ENCODE results near the gene TMA7.
"Not testable (repeated sequence)": the region's sequence is repeated elsewhere in the genome, so short reads cannot be mapped to it uniquely, and the experiment has no call there.

TMA7 gene

DNA sequence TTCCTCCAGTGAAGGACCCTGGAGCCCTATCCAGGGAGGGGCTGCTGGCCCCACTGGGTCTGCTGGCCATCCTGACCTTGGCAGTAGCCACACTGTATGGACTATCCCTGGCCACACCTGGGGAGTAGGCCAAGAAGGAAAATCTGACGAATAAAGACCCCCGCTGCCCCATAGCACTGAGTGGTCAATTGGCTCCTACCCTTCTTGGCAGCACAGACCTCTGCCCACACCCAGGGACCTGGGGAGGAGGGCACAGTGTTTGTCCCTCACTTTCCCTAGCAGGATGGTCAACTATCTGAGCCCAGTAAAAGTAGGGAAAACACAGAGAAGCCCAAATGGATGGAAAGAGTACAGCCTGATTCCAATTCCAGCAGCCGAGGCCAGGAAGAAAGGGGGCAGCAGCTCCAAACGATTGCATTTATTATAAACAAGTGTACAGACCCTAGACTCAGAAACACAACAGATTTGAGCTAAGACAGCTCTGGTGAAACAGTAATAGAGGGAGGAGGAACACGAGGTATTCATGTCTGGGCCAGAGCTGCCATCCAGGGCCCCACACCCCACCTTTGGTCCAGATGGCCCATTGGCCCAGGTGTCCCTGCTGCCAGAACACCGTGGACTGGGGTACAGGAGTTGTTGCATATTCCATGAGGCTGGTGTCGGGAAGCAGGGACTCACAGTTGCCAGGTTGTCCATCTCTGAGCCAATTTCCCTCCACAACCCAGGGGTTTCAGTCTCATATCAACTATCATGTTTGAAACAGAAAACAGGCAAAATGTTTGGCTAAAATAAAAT, 27.6 kb downstream of the TMA7 start:
- DNase-seq (ENCODE audit: low spot score): no peak

DNA sequence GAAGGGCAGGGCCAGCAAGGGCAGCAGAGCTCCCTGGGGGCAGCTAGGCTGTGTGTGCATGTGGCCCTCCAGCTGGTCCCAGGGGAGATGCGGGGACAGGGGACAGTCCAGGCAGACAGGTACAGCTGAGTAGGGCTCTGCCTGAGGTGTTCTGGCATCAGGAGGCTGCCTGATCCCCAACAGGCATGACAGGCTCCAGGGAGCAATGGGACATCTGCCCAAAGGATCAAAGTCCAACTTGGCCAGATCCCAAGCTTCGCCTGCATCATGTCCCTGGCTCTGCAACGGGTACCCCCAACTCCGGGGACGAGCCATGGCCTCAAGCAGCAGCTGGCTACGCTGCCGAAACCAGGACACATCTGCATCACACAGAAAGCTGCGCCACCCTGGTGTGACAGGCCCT, 28.3 kb downstream of the TMA7 start:
- DNase-seq (ENCODE audit: low spot score): no peak

DNA sequence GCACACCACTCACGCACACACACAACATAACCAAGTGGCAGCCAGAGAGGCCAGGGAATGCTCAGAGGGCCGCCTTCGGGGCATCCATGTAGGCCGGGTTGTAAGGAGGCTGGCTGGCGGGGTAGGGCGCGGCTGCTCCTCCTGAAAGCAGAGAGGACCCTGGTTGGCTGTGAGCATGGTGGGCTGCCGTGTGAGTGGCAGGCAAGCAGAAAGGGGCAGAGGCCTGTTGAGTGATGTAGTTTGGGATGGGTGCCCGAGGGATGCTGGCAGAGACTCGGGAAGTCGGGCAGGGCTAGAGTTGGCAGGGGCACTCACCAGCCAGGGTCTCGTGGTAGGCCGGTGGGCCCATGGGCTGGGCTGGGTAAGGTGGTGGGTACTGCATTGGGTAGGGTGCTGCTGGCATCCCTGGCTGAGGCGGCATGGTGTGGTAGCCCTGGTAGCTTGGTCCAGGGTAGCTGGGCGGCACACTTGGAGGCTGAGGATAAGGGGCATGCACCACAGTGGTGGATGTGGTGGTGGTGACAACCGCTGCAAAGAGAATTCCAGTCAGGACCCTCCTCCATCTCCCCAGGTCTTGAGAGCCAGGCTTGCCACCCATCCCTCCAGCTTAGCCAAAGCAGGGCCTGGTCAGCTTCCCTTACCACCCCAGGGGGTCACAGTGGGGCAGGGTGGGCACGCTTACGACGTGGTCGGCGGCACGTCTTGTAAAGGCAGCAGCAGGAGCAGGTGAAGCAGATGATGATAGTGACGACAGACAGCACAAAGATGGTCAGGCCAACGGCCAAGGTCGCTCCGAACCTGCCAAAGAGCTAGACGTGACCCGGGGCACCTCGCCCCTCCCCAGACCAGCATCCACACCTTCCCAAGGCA, 29.2 kb downstream of the TMA7 start:
- DNase-seq (ENCODE audit: low spot score): no peak

DNA sequence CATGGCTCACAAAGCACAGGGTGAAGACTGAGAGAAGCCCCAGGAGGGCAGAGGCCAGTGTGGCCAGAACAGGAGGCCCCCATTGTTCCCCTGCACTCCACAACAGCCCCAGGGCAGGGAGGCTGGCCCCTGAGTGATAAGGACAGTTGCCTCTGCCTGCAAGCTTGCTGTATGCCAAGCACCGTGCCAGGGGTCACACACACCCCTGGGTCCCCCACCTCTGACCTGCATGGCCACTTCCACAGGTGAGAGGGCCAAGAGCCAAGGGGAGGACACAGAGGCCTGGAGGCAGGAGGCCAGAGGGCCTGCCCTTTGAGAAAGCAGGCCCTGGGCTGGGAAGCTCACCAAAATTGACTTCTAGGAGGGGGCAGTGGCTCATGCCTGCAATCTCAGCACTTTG, 30.2 kb downstream of the TMA7 start:
- DNase-seq (ENCODE audit: low spot score): no peak

DNA sequence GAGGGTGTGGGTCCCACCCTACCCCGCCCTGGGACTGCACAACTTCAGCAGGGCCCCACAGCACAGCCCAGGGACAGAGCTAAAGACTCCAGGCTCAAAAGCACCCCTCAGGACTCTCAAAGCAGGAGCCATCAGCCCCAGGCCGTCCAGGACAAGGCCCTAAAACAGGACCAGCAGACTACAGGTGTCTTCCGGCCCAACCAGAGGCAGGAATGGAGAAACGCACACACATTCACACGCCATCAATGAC, 32.5 kb downstream of the TMA7 start:
- no peak for DNase-seq (ENCODE audit: low spot score)

DNA sequence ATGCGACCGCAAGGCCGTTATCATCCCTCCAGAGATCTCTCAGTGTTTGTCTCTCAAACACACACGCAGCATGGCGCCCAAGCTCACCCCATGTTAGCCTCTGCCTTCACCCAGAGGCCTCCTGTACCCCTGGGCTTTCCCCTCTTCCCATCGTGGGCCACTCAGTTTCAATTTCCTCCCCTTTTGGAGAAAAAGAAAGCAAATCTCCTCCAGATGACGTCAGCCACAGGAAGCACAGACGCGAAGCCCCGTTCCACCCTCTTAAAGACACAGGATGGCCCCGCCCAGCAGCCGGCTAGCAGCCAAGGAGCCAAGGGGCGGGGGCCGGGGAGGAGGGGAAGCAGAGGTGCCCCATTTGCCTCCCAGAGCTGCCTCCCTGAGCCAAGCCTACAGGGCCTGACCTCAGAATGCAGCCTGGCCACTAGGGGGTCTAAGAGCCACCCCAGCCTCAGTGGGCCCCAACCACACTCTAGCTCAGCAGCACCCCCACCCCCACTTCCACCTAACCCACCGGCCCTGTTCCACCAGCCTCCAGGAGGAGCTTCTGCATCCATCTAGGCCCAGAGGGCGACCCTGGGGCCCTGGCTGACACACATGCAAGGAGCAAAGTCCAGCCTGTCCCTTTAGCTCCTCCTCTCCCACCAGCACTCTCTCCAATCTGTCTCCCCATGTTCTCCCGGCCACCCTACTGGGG, 33.0 kb downstream of the TMA7 start:
- peak; percentile 94 for DNase-seq (ENCODE audit: low spot score)

DNA sequence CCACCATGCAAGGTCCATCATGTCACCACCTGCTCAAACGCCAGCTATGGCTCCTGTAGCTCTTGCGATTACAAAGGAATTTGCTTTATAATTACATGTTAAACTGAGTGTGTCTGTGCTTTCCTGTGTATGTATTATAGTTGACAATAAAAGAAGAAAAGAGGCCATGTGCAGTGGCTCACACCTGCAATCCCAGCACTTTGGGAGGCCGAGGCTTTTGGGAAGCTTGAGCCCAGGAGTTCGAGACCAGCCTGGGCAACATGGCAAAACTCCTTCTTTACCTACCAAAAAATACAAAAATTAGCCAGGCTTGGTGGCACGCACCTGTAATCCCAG, 33.5 kb downstream of the TMA7 start:
- DNase-seq (ENCODE audit: low spot score): no peak

DNA sequence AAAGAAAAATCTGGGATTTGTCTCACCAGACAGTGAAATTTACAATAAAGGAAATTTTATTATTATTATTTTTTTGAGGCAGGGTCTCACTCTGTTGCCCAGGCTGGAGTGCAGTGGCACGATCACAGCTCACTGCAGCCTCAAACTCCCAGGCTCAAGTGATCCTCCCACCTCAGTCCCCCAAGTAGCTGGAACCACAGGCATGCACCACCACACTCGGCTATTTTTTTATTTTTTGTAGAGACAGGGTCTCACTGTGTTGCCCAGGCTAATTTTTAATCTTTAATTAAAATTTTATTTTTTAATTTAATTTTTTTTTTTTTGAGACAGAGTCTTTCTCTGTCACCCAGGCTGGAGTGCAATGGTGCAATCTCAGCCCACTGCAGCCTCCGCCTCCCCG, 34.0 kb downstream of the TMA7 start:
- DNase-seq (ENCODE audit: low spot score): not testable (repeated sequence)

DNA sequence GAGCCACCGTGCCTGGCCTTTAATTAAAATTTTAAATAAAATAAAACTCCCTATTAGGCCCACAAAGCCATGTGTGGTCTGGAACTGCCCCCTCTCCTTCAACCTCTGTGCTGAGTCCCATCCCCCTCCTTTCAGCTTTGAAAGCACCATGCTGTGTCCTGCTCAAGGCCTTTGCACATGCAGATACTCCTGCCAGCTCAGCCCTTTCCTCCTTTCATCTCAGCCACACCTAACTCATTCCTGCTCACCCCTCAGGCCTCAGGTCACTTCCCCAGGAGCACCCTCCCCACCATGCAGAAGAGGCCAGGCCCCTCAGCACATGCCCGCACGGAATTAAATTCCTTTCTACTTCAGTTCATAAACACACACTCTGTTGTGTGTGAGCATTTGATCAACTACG, 34.6 kb downstream of the TMA7 start:
- DNase-seq (ENCODE audit: low spot score): no peak

DNA sequence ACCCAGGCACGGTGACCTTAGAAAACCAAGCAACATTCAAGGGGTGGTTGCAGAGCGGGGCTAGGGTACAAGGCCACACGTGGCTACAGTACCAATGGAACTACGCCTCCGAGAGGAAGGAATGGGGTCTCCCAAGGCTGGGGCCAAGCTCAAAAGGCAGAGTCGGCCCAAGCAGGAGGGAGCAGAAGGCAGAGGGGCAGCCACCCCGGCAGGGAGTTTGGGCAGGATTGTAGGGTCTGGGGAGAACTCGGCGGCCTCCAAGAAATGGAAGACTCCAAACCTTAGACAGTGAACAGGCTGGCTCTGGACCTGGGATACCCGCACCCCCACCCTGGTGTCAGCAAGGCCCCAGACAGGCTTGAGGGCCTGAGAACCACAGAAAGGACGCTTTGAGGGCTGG, 35.1 kb downstream of the TMA7 start:
- DNase-seq (ENCODE audit: low spot score): no peak

DNA sequence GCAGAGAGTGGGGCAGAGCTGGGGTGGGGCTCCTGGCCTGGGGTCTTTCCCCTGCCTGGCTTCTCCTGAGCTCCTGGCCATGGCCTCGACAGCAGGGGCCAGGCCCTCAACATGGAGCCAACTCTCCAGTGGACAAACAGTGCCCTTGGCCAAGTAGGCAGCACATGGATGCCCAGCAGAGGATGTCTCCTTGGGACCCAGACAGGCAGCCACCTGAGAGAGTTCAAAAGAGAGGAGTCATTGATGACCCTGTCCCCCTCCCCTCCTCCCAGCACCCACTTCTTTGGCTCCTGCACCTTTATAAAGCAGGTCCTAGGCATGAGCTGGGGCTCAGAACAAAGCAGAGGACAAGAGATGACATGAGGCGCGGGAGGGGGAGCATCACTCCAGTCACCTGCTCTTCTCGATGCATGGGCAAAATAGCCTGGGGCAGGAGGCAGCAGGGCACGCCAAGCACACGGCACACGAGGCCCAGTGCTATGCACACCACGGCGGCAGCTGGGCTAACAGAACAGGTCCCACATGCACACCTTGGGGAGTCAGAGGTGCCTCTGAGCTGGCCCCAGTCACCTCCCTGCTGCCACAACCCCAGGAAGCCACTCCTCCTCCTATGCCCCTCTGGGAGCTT, 36.5 kb downstream of the TMA7 start:
- no peak for DNase-seq (ENCODE audit: low spot score)

DNA sequence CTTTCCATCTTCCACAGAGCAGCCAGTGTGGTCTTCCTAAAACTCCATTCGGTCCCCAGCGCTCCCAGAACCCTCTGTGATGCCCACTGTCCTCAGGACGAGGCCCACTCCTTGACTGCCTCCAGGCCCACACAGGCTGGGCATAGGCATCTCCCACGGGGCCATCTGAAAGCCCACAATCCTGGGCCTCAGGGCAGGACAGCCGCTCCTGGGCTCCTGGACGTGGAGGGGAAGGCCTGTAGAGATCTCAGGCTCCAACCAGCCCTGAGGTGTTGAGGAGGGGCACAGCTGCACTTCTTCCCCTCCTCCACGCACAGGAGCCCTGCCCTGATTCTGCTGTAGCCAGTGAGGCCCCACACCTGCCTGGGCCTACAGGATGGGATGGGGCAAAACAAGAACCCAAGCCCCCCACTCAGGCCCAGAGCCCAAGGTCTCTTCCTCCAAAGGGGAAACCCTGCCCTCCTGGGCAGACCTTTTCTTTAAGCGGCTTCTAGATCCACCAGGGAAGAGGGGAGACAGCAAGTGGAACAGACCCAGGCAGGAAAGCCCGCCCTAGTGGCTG, 38.0 kb downstream of the TMA7 start:
- DNase-seq (ENCODE audit: low spot score): no peak

DNA sequence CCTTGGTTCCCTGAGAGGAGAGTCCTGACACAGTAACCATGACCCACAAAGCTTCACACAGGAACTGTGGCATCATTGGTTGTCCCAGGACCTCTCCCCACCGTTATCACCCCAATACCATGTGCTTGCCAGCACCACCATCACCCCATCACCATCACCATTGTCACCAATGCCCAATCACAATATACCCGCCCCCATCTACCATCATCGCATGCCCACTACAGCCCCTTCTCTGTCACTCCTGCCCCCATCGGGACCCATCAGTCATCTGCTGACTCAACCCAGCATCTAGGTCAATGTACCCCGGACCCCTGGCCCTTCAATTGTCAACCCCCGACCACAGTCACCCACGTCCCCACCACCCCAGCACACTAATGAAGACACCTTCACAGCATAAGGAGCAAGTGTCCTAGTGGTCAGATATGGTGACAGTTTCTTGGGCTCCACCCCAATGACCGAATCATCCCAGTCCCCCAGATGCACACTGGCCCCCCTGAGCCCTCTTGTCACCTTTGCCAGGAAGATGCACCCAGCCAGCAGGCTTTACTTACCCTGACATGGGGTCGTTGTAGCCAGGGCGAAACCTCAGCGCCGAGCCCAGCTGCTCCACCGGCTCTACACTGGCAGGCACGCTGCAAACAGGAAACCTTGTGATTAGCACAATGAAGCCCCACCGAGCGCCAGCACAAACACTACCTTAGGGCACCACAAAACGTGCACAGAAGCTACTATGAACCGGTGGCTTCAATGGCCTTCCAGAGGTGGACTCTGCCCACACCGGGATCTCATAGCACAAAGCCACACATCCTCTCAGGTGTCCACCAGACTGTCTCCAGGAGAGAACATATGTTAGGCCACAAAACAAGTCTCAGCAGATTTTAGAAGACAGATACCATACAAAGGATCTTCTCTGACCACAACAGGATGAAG, 38.8 kb downstream of the TMA7 start:
- DNase-seq (ENCODE audit: low spot score): no peak

DNA sequence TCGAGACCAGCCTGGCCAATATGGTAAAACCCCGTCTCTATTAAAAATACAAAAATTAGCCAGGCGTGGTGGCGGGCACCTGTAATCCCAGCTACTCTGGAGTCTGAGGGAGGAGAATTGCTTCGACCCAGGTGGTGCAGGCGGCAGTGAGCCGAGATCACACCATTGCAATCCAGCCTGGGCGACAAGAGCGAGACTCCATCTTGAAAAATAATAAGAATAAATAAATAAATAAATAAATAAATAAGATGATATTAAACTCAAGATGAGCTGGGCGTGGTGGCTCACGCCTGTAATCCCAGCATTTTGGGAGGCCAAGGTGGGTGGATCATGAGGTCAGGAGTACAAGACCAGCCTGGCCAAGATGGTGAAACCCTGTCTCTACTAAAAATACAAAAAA, 40.8 kb downstream of the TMA7 start:
- DNase-seq (ENCODE audit: low spot score): not testable (repeated sequence)

DNA sequence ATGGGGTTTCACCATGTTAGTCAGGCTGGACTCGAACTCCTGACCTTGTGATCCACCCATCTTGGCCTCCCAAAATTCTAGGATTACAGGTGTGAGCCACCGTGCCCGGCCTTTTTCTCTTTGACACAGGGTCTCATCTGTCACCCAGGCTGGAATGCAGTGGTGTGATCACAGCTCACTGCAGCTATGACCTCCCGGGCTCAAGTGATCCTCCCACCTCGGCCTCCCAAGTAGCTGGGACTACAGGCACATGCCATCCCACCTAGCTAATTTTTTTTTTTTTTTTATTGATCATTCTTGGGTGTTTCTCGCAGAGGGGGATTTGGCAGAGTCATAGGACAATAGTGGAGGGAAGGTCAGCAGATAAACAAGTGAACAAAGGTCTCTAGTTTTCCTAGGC, 42.8 kb downstream of the TMA7 start:
- DNase-seq (ENCODE audit: low spot score): not testable (repeated sequence)

DNA sequence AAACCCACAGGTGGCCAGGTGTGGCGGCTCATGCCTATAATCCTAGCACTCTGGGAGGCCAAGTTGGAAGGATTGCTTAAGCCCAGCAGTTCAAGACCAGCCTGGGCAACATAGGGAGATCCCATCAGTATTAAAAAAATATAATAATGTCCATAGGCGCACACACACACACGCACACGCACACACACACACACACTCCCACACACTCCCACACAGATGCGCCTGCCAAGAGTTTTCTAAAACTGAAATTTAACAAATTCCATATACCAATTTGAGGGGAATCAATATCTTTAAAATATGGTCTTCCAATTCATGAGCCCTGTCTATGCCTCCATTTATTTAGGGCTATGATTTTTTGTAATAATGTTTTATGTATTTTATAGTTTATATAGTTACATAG, 46.9 kb downstream of the TMA7 start:
- no peak for DNase-seq (ENCODE audit: low spot score)

DNA sequence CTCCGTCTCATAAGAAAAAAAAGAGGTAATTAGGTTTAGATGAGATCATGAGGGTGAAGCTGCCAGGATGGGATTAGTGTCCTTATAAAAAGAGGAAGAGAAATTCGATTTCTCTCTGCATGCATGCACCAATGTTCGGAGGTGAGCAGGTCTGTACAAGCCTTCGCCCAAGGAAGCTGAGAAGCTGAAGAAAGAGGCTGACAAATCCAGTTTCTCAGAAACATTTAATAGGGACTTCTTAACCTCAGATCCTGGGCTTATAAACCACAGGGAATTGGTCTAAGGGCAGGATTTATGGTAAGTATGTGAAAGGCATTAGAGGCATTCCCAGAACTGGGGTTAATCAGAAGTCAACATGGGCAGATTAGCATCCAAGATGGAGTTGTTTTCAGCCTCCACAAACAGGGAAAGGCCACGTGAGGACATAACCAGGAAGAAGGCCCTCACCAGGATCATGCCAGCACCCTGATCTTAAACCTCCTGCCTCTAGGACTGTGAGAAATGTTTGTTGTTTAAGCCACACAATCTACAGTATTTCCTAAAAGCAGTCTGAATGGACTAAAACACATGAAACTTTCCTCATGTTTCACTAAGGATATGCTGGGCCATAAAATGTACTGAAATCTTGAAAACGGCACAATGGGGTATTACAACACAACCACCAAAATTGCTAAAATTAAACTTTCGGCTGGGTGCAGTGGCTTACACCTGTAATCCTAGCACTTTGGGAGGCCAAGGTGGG, 52.6 kb downstream of the TMA7 start:
- DNase-seq (ENCODE audit: low spot score): no peak

DNA sequence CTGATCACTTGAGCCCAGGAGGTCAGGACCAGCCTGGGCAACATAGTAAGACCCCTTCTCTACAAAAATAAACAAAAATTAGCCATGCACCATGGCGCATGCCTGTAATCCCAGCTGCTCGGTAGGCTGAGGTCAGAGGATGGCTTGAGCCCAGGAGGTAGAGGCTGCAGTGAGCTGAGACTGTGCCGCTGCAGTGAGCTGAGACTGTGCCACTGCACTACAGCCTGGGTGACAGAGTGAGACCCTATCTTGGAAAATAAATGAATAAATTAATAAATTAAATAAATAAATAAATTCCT, 53.1 kb downstream of the TMA7 start:
- DNase-seq (ENCODE audit: low spot score): no peak
